HL-60 (cell line): ENCODE measurements around the gene JAGN1.

Source experiments
- CTCF ChIP-seq: IDR thresholded peaks from one replicate; pipeline ENCODE4 v1.5.1; 2011; ENCODE audit warnings: low read length, control low read depth, inconsistent platforms; ENCODE audit not compliant: insufficient read depth
- GABPA ChIP-seq: IDR thresholded peaks from 2 replicates; pipeline ENCODE4 v1.6.1; 2012; ENCODE audit warnings: low read depth
- POLR2AphosphoS5 ChIP-seq: IDR thresholded peaks from 2 replicates; pipeline ENCODE4 v1.6.1; 2012; ENCODE audit warnings: low read depth
- SPI1 ChIP-seq: IDR thresholded peaks from 2 replicates; pipeline ENCODE4 v1.6.1; 2012; ENCODE audit warnings: low read depth, mild to moderate bottlenecking, borderline replicate concordance
- TF ChIP-seq, protein P1 (sequence below): IDR thresholded peaks from 2 replicates; pipeline ENCODE4 v1.6.1; 2012; ENCODE audit warnings: low read depth; ENCODE audit not compliant: insufficient replicate concordance

GRCh38 chr3:9906480-9906879 lies 16.1 kb downstream of the JAGN1 start:
- TF ChIP-seq CTCF, result no peak
- TF ChIP-seq POLR2AphosphoS5, result no peak
- TF ChIP-seq, protein P1, sequence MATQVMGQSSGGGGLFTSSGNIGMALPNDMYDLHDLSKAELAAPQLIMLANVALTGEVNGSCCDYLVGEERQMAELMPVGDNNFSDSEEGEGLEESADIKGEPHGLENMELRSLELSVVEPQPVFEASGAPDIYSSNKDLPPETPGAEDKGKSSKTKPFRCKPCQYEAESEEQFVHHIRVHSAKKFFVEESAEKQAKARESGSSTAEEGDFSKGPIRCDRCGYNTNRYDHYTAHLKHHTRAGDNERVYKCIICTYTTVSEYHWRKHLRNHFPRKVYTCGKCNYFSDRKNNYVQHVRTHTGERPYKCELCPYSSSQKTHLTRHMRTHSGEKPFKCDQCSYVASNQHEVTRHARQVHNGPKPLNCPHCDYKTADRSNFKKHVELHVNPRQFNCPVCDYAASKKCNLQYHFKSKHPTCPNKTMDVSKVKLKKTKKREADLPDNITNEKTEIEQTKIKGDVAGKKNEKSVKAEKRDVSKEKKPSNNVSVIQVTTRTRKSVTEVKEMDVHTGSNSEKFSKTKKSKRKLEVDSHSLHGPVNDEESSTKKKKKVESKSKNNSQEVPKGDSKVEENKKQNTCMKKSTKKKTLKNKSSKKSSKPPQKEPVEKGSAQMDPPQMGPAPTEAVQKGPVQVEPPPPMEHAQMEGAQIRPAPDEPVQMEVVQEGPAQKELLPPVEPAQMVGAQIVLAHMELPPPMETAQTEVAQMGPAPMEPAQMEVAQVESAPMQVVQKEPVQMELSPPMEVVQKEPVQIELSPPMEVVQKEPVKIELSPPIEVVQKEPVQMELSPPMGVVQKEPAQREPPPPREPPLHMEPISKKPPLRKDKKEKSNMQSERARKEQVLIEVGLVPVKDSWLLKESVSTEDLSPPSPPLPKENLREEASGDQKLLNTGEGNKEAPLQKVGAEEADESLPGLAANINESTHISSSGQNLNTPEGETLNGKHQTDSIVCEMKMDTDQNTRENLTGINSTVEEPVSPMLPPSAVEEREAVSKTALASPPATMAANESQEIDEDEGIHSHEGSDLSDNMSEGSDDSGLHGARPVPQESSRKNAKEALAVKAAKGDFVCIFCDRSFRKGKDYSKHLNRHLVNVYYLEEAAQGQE, result no peak
- TF ChIP-seq GABPA, result no peak
- TF ChIP-seq SPI1, result no peak
